ENCODE results near the gene TPRA1. TPM values are rescaled to one million over a fixed set of nuclear protein-coding genes. Genes with fewer than 3 reads are reported as not detected.

TPRA1 gene
- total and polyA plus RNA-seq, 2 experiments from 2014 or later: 16.7 to 30.4 TPM

GRCh38 chr3:127618891-127619290 is 28.4 kb upstream of the TPRA1 start:
- peaks cover 61% of the 10 kb centered on the region for H3K36me3 ChIP-seq (ENCODE audit: insufficient read depth)
- H3K36me3 Mint-ChIP-seq (ENCODE audit: low read depth): peaks cover 94% of the 10 kb centered on the region
- no peak overlapping the region for H3K27ac Mint-ChIP-seq

More at GRCh38 chr3:127618891-127619290, 28.4 kb upstream of the TPRA1 start:
- Histone ChIP-seq H4K20me1 (replicated peaks; ENCODE audit: insufficient read depth) (peaks cover 26% of the 10 kb centered on the region; the same call in 1 of the 2 replicates), H3K4me1 (ENCODE audit: insufficient read depth) (no peaks in the 10 kb centered on the region), H3K27me3 (ENCODE audit: insufficient read depth) (no peaks in the 10 kb centered on the region), H3K4me2 (no peak overlapping the region), H2AFZ (no peak overlapping the region), H3K9me2 (ENCODE audit: insufficient read depth) (no peaks in the 10 kb centered on the region), H3K4me3 (no peak overlapping the region), H3F3A (replicated peaks; ENCODE audit: low read depth) (no peaks in the 10 kb centered on the region), H3K27ac (ENCODE audit: low read depth) (no peak overlapping the region), H3K79me2 (replicated peaks; ENCODE audit: insufficient read depth) (peaks cover 14% of the 10 kb centered on the region)
- H3K4me3 Mint-ChIP-seq: no peak overlapping the region
- H3K9me3 Mint-ChIP-seq: no peaks in the 10 kb centered on the region
- H3K4me1 Mint-ChIP-seq: peaks cover 6% of the 10 kb centered on the region; the same call in 1 of the 3 replicates
- DNase-seq (ENCODE audit: low spot score): no peak
- no peak for ATAC-seq
- TF ChIP-seq CREB1 (CRISPR knock-in tag; IDR thresholded peaks at IDR 0.05; ENCODE audit: low read depth) (no peak), POLR2AphosphoS5 (IDR thresholded peaks at IDR 0.05; ENCODE audit: low read depth) (no peak), STAT1 (IDR thresholded peaks at IDR 0.05; ENCODE audit: unreplicated experiment) (no peak), ZNF462 (CRISPR knock-in tag; IDR thresholded peaks at IDR 0.05) (no peak), EZH2 (IDR thresholded peaks at IDR 0.05; ENCODE audit: low read depth, unreplicated experiment) (no peak)
- peaks cover 3% of the 10 kb centered on the region for H3K27me3 Mint-ChIP-seq (ENCODE audit: insufficient read depth, low read depth, poor library complexity)
